ENCODE measurements around the gene BSDC1.

GRCh38 chr1:32404946-32405345 is 10.7 kb upstream of the BSDC1 start:
- no peak for TF ChIP-seq MYPOP (CRISPR knock-in tag; IDR thresholded peaks at IDR 0.05)
- TF ChIP-seq CTCF (CRISPR knock-in tag; IDR thresholded peaks at IDR 0.05), result no peak
- no peak for TF ChIP-seq ELF1 (CRISPR knock-in tag; IDR thresholded peaks at IDR 0.05)
- TF ChIP-seq ZBTB43 (CRISPR knock-in tag; conservative IDR thresholded peaks at IDR 0.05), result no peak
- no peak for TF ChIP-seq ATF2 (CRISPR knock-in tag; IDR thresholded peaks at IDR 0.05)
- no peak for TF ChIP-seq SIX4 (CRISPR knock-in tag; IDR thresholded peaks at IDR 0.05)
- TF ChIP-seq REST (IDR thresholded peaks at IDR 0.05; ENCODE audit: borderline replicate concordance in 1 of 2, low read depth in 1 of 2, low read length in 2 of 2), result no peak
- no peak for TF ChIP-seq ZNF10 (CRISPR knock-in tag; IDR thresholded peaks at IDR 0.05; ENCODE audit: borderline replicate concordance, low read depth)
- TF ChIP-seq MXD1 (CRISPR knock-in tag; IDR thresholded peaks at IDR 0.05), result no peak

Data from HepG2 (cell line).